ENCODE measurements around the gene ACTR10. TPM values are rescaled to one million over a fixed set of nuclear protein-coding genes. Genes with fewer than 3 reads are reported as not detected.

Gene ACTR10
- total and polyA plus RNA-seq, 2 donors, result 73.1 to 145 TPM

- 66% methylated on average over 1 of the region's 1 CpG for WGBS
- Histone ChIP-seq H3K36me3 (ENCODE audit: control insufficient read depth in 2 of 2, insufficient read depth in 2 of 2, low read length in 1 of 2) (no peaks in the 10 kb centered on the region), H3K27ac (ENCODE audit: low read depth in 1 of 2, low read length in 1 of 2) (no peak overlapping the region), H3K27me3 (ENCODE audit: control insufficient read depth in 2 of 2, insufficient read depth in 1 of 2, low read length in 1 of 2) (no peaks in the 10 kb centered on the region), H3K9me3 (ENCODE audit: control insufficient read depth in 2 of 2, insufficient read depth in 1 of 2, low read length in 1 of 2) (no peaks in the 10 kb centered on the region), H3K4me1 (ENCODE audit: control insufficient read depth in 2 of 2, insufficient read depth in 2 of 2, low read length in 2 of 2) (no peaks in the 10 kb centered on the region), H3K4me3 (ENCODE audit: low read length in 2 of 2) (no peak overlapping the region)
- no peak for DNase-seq (ENCODE audit: low read depth in 6 of 9, low spot score in 9 of 9)
These were observed 32.9 kb upstream of the ACTR10 start for GRCh38 chr14:58167057-58167456.

- Histone ChIP-seq H3K9me3 (ENCODE audit: control insufficient read depth in 2 of 2, insufficient read depth in 1 of 2, low read length in 1 of 2) (no peaks in the 10 kb centered on the region), H3K27ac (ENCODE audit: low read depth in 1 of 2, low read length in 1 of 2) (no peak overlapping the region), H3K27me3 (ENCODE audit: control insufficient read depth in 2 of 2, insufficient read depth in 1 of 2, low read length in 1 of 2) (no peaks in the 10 kb centered on the region), H3K4me1 (ENCODE audit: control insufficient read depth in 2 of 2, insufficient read depth in 2 of 2, low read length in 2 of 2) (no peaks in the 10 kb centered on the region), H3K36me3 (ENCODE audit: control insufficient read depth in 2 of 2, insufficient read depth in 2 of 2, low read length in 1 of 2) (no peaks in the 10 kb centered on the region), H3K4me3 (ENCODE audit: low read length in 2 of 2) (no peak overlapping the region)
- 92% methylated on average over 5 of the region's 5 CpGs for WGBS
- no peak for DNase-seq (ENCODE audit: low read depth in 6 of 9, low spot score in 9 of 9)
These were observed 32.1 kb upstream of the ACTR10 start for GRCh38 chr14:58167891-58168290.

DNA sequence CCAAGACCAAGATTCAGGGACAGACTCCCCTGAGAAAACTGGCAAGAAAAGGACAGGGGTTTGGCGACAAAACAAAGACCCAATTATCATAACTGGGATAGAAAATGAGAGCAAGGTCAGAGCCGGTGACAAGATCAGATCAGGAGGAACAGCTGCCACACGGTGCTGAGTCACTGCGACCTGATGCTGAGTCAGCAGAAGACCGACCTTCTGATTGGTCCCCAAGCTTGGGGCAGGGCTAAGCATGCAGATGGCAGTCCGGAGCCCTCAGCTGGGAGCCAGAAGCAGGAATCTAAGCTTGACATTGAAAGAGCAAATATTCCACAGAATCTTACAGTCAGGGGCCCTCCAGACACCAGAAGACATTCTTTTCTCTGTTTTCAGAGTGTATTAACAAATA, 28.9 kb upstream of the ACTR10 start:
- 34% methylated on average over 6 of the region's 6 CpGs for WGBS
- no peak overlapping the region for H3K4me3 ChIP-seq (ENCODE audit: low read length in 2 of 2)
- no peak overlapping the region for H3K27ac ChIP-seq (ENCODE audit: low read depth in 1 of 2, low read length in 1 of 2)
- H3K4me1 ChIP-seq (ENCODE audit: control insufficient read depth in 2 of 2, insufficient read depth in 2 of 2, low read length in 2 of 2), result no peaks in the 10 kb centered on the region
- H3K36me3 ChIP-seq (ENCODE audit: control insufficient read depth in 2 of 2, insufficient read depth in 2 of 2, low read length in 1 of 2), result no peaks in the 10 kb centered on the region
- DNase-seq (ENCODE audit: low read depth in 6 of 9, low spot score in 9 of 9), result peak in 5 of 9 donors; percentile 13 to 55 (median 41)
- no peaks in the 10 kb centered on the region for H3K27me3 ChIP-seq (ENCODE audit: control insufficient read depth in 2 of 2, insufficient read depth in 1 of 2, low read length in 1 of 2)
- no peaks in the 10 kb centered on the region for H3K9me3 ChIP-seq (ENCODE audit: control insufficient read depth in 2 of 2, insufficient read depth in 1 of 2, low read length in 1 of 2)

GRCh38 chr14:58177125-58177524, 22.8 kb upstream of the ACTR10 start:
- WGBS, result 89% methylated on average over 5 of the region's 5 CpGs

GRCh38 chr14:58189176-58189575, 10.8 kb upstream of the ACTR10 start:
- H3K4me3 ChIP-seq (ENCODE audit: low read length in 2 of 2), result no peak overlapping the region
- 91% methylated on average over 2 of the region's 2 CpGs for WGBS
- DNase-seq (ENCODE audit: low read depth in 6 of 9, low spot score in 9 of 9), result no peak

More at GRCh38 chr14:58177125-58177524, 22.8 kb upstream of the ACTR10 start:
- Histone ChIP-seq H3K27ac (ENCODE audit: low read depth in 1 of 2, low read length in 1 of 2) (no peak overlapping the region), H3K4me3 (ENCODE audit: low read length in 2 of 2) (no peak overlapping the region), H3K4me1 (ENCODE audit: control insufficient read depth in 2 of 2, insufficient read depth in 2 of 2, low read length in 2 of 2) (no peaks in the 10 kb centered on the region), H3K36me3 (ENCODE audit: control insufficient read depth in 2 of 2, insufficient read depth in 2 of 2, low read length in 1 of 2) (no peaks in the 10 kb centered on the region), H3K9me3 (ENCODE audit: control insufficient read depth in 2 of 2, insufficient read depth in 1 of 2, low read length in 1 of 2) (no peaks in the 10 kb centered on the region), H3K27me3 (ENCODE audit: control insufficient read depth in 2 of 2, insufficient read depth in 1 of 2, low read length in 1 of 2) (peaks cover 0 to 4% of the 10 kb centered on the region in 2 donors)
- DNase-seq (ENCODE audit: low read depth in 6 of 9, low spot score in 9 of 9), result no peak

GRCh38 chr14:58191763-58192601, 8.0 kb upstream of the ACTR10 start:
- DNase-seq (ENCODE audit: low read depth in 6 of 9, low spot score in 9 of 9), result no peak
- Histone ChIP-seq H3K9me3 (ENCODE audit: control insufficient read depth in 2 of 2, insufficient read depth in 1 of 2, low read length in 1 of 2) (no peaks in the 10 kb centered on the region), H3K27ac (ENCODE audit: low read depth in 1 of 2, low read length in 1 of 2) (no peak overlapping the region), H3K4me3 (ENCODE audit: low read length in 2 of 2) (no peak overlapping the region), H3K36me3 (ENCODE audit: control insufficient read depth in 2 of 2, insufficient read depth in 2 of 2, low read length in 1 of 2) (no peaks in the 10 kb centered on the region), H3K27me3 (ENCODE audit: control insufficient read depth in 2 of 2, insufficient read depth in 1 of 2, low read length in 1 of 2) (peaks cover 0 to 6% of the 10 kb centered on the region in 2 donors), H3K4me1 (ENCODE audit: control insufficient read depth in 2 of 2, insufficient read depth in 2 of 2, low read length in 2 of 2) (no peaks in the 10 kb centered on the region)
- 88% methylated on average over 3 of the region's 3 CpGs for WGBS

More at GRCh38 chr14:58189176-58189575, 10.8 kb upstream of the ACTR10 start:
- Histone ChIP-seq H3K4me1 (ENCODE audit: control insufficient read depth in 2 of 2, insufficient read depth in 2 of 2, low read length in 2 of 2) (no peaks in the 10 kb centered on the region), H3K27me3 (ENCODE audit: control insufficient read depth in 2 of 2, insufficient read depth in 1 of 2, low read length in 1 of 2) (no peaks in the 10 kb centered on the region), H3K36me3 (ENCODE audit: control insufficient read depth in 2 of 2, insufficient read depth in 2 of 2, low read length in 1 of 2) (no peaks in the 10 kb centered on the region), H3K9me3 (ENCODE audit: control insufficient read depth in 2 of 2, insufficient read depth in 1 of 2, low read length in 1 of 2) (no peaks in the 10 kb centered on the region), H3K27ac (ENCODE audit: low read depth in 1 of 2, low read length in 1 of 2) (no peak overlapping the region)

DNA sequence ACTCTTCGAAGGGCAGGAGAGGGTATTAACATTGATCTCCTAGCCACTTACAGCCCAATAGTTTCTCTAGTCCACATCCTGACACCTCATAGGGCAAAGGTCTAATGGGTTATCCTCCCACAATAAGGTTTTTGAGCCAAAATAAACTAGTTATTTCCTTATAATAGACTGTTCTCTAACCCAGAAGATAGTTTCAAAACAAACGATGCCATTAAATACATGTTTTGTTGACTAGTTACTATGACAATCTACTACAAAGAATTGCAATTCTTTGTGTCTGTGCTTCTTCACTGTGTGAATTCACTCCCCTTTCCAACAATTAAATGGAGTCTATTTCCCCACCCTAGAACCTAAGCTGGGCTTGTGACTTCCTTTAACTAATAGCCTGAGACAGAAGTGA, 6.4 kb upstream of the ACTR10 start:
- Histone ChIP-seq H3K36me3 (ENCODE audit: control insufficient read depth in 2 of 2, insufficient read depth in 2 of 2, low read length in 1 of 2) (no peaks in the 10 kb centered on the region), H3K4me3 (ENCODE audit: low read length in 2 of 2) (no peak overlapping the region), H3K27me3 (ENCODE audit: control insufficient read depth in 2 of 2, insufficient read depth in 1 of 2, low read length in 1 of 2) (peaks cover 0 to 6% of the 10 kb centered on the region in 2 donors), H3K27ac (ENCODE audit: low read depth in 1 of 2, low read length in 1 of 2) (no peak overlapping the region), H3K4me1 (ENCODE audit: control insufficient read depth in 2 of 2, insufficient read depth in 2 of 2, low read length in 2 of 2) (no peaks in the 10 kb centered on the region), H3K9me3 (ENCODE audit: control insufficient read depth in 2 of 2, insufficient read depth in 1 of 2, low read length in 1 of 2) (no peaks in the 10 kb centered on the region)
- 93% methylated on average over 2 of the region's 2 CpGs for WGBS
- DNase-seq (ENCODE audit: low read depth in 6 of 9, low spot score in 9 of 9), result no peak

DNA sequence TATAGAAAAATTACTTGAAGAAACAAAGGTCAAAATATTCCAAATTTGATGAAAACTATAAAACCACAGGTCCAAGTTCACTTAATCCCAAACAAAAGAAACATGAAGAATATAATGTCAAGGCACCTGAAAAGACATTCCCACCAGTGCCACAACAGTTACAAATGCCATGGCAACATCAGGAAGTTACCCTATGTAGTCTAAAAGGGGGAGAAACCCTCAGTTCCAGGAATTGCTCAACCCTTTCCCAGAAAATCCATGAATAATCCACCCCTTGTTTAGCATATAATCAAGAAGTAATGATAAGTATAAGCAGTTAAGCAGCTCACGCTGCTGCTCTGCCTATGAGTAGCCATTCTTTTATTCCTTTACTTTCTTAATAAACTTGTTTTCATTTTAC, 3.8 kb upstream of the ACTR10 start:
- Histone ChIP-seq H3K27ac (ENCODE audit: low read depth in 1 of 2, low read length in 1 of 2) (no peak overlapping the region), H3K9me3 (ENCODE audit: control insufficient read depth in 2 of 2, insufficient read depth in 1 of 2, low read length in 1 of 2) (no peaks in the 10 kb centered on the region), H3K4me1 (ENCODE audit: control insufficient read depth in 2 of 2, insufficient read depth in 2 of 2, low read length in 2 of 2) (peaks cover 0 to 2% of the 10 kb centered on the region in 2 donors), H3K4me3 (ENCODE audit: low read length in 2 of 2) (no peak overlapping the region), H3K27me3 (ENCODE audit: control insufficient read depth in 2 of 2, insufficient read depth in 1 of 2, low read length in 1 of 2) (peaks cover 0 to 6% of the 10 kb centered on the region in 2 donors), H3K36me3 (ENCODE audit: control insufficient read depth in 2 of 2, insufficient read depth in 2 of 2, low read length in 1 of 2) (no peaks in the 10 kb centered on the region)
- 97% methylated on average over 1 of the region's 1 CpG for WGBS
- DNase-seq (ENCODE audit: low read depth in 6 of 9, low spot score in 9 of 9), result no peak

DNA sequence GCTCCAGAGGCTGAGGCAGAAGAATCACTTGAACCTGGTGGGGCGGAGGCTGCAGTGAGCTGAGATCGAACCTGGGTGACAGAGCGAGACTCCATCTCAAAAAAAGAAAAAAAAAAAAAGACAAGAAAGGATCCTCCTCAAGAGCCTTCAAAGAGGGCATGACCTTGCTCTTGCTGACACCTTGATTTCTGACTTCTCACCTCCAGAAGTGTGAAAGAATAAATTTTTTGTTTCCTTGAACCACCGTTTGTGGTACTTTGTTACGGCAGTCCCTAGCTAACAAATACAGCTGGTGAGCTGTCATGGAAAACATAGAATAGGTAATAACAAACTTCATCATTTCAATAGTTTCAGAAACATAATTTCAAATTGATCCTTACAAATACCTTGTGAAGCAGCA, 1.9 kb upstream of the ACTR10 start:
- H3K4me1 ChIP-seq (ENCODE audit: control insufficient read depth in 2 of 2, insufficient read depth in 2 of 2, low read length in 2 of 2), result peaks cover 0 to 7% of the 10 kb centered on the region in 2 donors
- no peaks in the 10 kb centered on the region for H3K9me3 ChIP-seq (ENCODE audit: control insufficient read depth in 2 of 2, insufficient read depth in 1 of 2, low read length in 1 of 2)
- H3K27me3 ChIP-seq (ENCODE audit: control insufficient read depth in 2 of 2, insufficient read depth in 1 of 2, low read length in 1 of 2), result peaks cover 0 to 6% of the 10 kb centered on the region in 2 donors
- H3K36me3 ChIP-seq (ENCODE audit: control insufficient read depth in 2 of 2, insufficient read depth in 2 of 2, low read length in 1 of 2), result peaks cover 0 to 3% of the 10 kb centered on the region in 2 donors
- no peak for DNase-seq (ENCODE audit: low read depth in 6 of 9, low spot score in 9 of 9)
- no peak overlapping the region for H3K27ac ChIP-seq (ENCODE audit: low read depth in 1 of 2, low read length in 1 of 2)
- whole genome bisulfite sequencing, result 96% methylated on average over 5 of the region's 5 CpGs
- no peak overlapping the region for H3K4me3 ChIP-seq (ENCODE audit: low read length in 2 of 2)

All from thymus (tissue), 11 donors.